Upper lobe of left lung (tissue), 6 donors: ENCODE measurements around the gene C2orf76. TPM values are rescaled to one million over a fixed set of nuclear protein-coding genes. Genes with fewer than 3 reads are reported as not detected.

Experiments
- ATAC-seq, 2 donors: fragments of 200-7000 bp; cut with Tn5 transposase; one replicate each; pipeline ENCODE4 v1.9.1; 2022; ENCODE audit warnings: mild to moderate bottlenecking in 2 of 2, moderate library complexity in 2 of 2; ENCODE audit not compliant: low FRiP score in 2 of 2
- DNase-seq, 2 donors: peaks; one replicate each; pipeline ENCODE4 v3.0.0-alpha.2; 2019 to 2020
- H3K27ac ChIP-seq, 4 donors: fragments of 200-600 bp; sonication (generic); one replicate each; pipeline ENCODE4 v1.5.1; 2016 to 2019
- H3K27me3 ChIP-seq, 4 donors: fragments of 200-600 bp; sonication (generic); one replicate each; pipeline ENCODE4 v1.5.1; 2017 to 2019
- H3K36me3 ChIP-seq, 4 donors: fragments of 200-600 bp; sonication (generic); one replicate each; pipeline ENCODE4 v1.5.1; 2016 to 2019
- H3K4me1 ChIP-seq, 4 donors: fragments of 200-600 bp; sonication (generic); one replicate each; pipeline ENCODE4 v1.5.1; 2018 to 2019
- H3K4me3 ChIP-seq, 4 donors: fragments of 200-600 bp; sonication (generic); one replicate each; pipeline ENCODE4 v1.5.1; 2017 to 2019; ENCODE audit warnings: mild to moderate bottlenecking in 2 of 4, moderate library complexity in 1 of 4
- H3K9me3 ChIP-seq, 4 donors: fragments of 200-600 bp; sonication (generic); one replicate each; pipeline ENCODE4 v1.5.1; 2018 to 2019
- CTCF ChIP-seq, 6 experiments: fragments of 450-650 bp in 4 of 6; fragments of 200-600 bp in 2 of 6; sonication (generic) in 2 of 6; IDR thresholded peaks; one replicate each; pipeline ENCODE4 v1.5.1; 2016 to 2019; ENCODE audit warnings: antibody characterized with exemption in 6 of 6
- EP300 ChIP-seq, 4 donors: sonication (generic); formaldehyde crosslinking; IDR thresholded peaks; one replicate each; pipeline ENCODE4 v1.5.1; 2017; ENCODE audit warnings: antibody characterized with exemption in 4 of 4, control low read depth in 2 of 4
- POLR2A ChIP-seq, 4 donors: fragments of 450-650 bp; IDR thresholded peaks; one replicate each; pipeline ENCODE4 v1.5.1; 2016 to 2017; ENCODE audit warnings: antibody characterized with exemption in 4 of 4, mild to moderate bottlenecking in 2 of 4
- POLR2AphosphoS5 ChIP-seq, 2 donors: sonication (generic); formaldehyde crosslinking; IDR thresholded peaks; one replicate each; pipeline ENCODE4 v1.5.1; 2017; ENCODE audit warnings: antibody characterized with exemption in 2 of 2
- WGBS, 2 donors: methylation state at CpG; one replicate each; pipeline ENCODE4 v1.1.5; 2017 to 2018; 5-methylcytosine and 5-hydroxymethylcytosine counted together
- total RNA-seq, 6 donors: library from RNA; depleted of rRNA in 4 of 6; stranded (reverse); fragments of >200 nt in 4 of 6; gene quantifications; one replicate each; pipeline versions ENCODE4 v1.1.0 to v1.2.1, GENCODE V29; 2016 to 2021
- donor health status: DM: no; HTN: no; CAD: no; lungs with moderate emphysema.
- donor health status: DM: no; HTN: yes; CAD: no; lungs with severe emphysema.

The C2orf76 gene
- total RNA-seq, 6 donors from 2014 or later, result 3.3 to 14.7 (median 6.2) TPM; not detected in 1

DNA sequence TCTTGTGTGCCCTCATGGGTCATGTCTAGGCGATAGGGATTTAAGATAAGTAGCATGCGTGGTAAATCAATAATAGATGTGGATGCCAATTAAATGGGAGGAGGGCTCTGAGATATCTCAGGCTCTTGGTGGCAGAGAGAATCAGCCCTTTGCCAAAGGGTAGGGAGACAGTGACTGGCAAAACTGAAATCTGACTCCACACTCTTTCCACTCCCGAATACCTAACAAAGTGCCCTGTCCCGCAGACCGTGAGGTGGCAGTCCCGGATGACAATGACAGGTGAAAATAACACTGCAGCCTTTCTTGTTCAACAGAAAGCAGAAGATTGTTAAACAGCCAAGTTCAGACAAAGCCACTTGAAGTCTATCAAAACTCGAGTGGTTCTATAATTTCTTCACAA, 47.0 kb downstream of the C2orf76 start:
- Histone ChIP-seq H3K4me3 (no peak overlapping the region), H3K4me1 (no peaks in the 10 kb centered on the region), H3K36me3 (no peaks in the 10 kb centered on the region), H3K9me3 (no peaks in the 10 kb centered on the region), H3K27me3 (no peaks in the 10 kb centered on the region), H3K27ac (no peak overlapping the region)
- no peak for TF ChIP-seq POLR2A (IDR thresholded peaks at IDR 0.05)
- TF ChIP-seq CTCF (IDR thresholded peaks at IDR 0.05), result no peak
- no peak for TF ChIP-seq EP300 (IDR thresholded peaks at IDR 0.05)
- TF ChIP-seq POLR2AphosphoS5 (IDR thresholded peaks at IDR 0.05), result no peak
- DNase-seq (no peak), ATAC-seq (no peak)
- WGBS, 2 donors, result 79 to 88% methylated on average over 7 of the region's 7 CpGs

GRCh38 chr2:119317554-119317953, 49.1 kb downstream of the C2orf76 start:
- H3K4me3 ChIP-seq, result no peak overlapping the region
- H3K4me1 ChIP-seq, result no peaks in the 10 kb centered on the region
- no peak for DNase-seq
- WGBS, 2 donors, result 93 to 100% methylated on average over 1 of the region's 1 CpG
- no peak for TF ChIP-seq POLR2A (IDR thresholded peaks at IDR 0.05)
- TF ChIP-seq CTCF (IDR thresholded peaks at IDR 0.05), result no peak
- TF ChIP-seq POLR2AphosphoS5 (IDR thresholded peaks at IDR 0.05), result no peak
- TF ChIP-seq EP300 (IDR thresholded peaks at IDR 0.05), result no peak
- H3K27ac ChIP-seq, result no peak overlapping the region
- no peaks in the 10 kb centered on the region for H3K9me3 ChIP-seq
- no peaks in the 10 kb centered on the region for H3K27me3 ChIP-seq
- no peak for ATAC-seq
- no peaks in the 10 kb centered on the region for H3K36me3 ChIP-seq

DNA sequence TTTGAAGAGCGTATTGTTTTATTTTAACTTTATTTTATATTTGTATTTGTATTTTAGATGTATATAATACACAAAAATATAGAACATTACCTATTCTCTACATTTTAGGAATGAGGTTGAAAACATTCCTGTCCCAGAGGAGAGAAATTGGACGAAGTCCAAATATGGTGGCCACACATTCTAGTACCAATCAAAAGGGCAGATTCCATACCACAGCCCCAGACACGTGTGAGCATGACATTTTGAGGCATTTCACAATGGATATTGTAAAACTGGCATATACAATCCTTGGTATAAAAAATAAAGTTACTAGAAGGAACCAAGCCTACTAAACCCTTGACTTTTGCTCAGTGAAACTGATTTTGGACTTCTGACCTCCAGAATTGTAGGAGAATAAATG, 50.6 kb downstream of the C2orf76 start:
- H3K4me1 ChIP-seq, result no peaks in the 10 kb centered on the region
- WGBS, 2 donors, result 80 to 84% methylated on average over 3 of the region's 3 CpGs
- H3K36me3 ChIP-seq, result peaks cover 0 to 5% (median 0%) of the 10 kb centered on the region in 4 donors
- H3K4me3 ChIP-seq, result no peak overlapping the region
- no peak for TF ChIP-seq EP300 (IDR thresholded peaks at IDR 0.05)
- TF ChIP-seq POLR2A (IDR thresholded peaks at IDR 0.05), result no peak
- TF ChIP-seq CTCF (IDR thresholded peaks at IDR 0.05), result no peak
- no peak for TF ChIP-seq POLR2AphosphoS5 (IDR thresholded peaks at IDR 0.05)
- H3K27me3 ChIP-seq, result no peaks in the 10 kb centered on the region
- ATAC-seq (no peak), DNase-seq (no peak)
- H3K27ac ChIP-seq, result no peak overlapping the region
- H3K9me3 ChIP-seq, result no peaks in the 10 kb centered on the region

GRCh38 chr2:119315241-119315925, 51.3 kb downstream of the C2orf76 start:
- Histone ChIP-seq H3K27ac (no peak overlapping the region), H3K36me3 (peaks cover 0 to 7% (median 0%) of the 10 kb centered on the region in 4 donors), H3K4me3 (no peak overlapping the region), H3K27me3 (no peaks in the 10 kb centered on the region), H3K9me3 (no peaks in the 10 kb centered on the region), H3K4me1 (no peaks in the 10 kb centered on the region)
- 71 to 91% methylated on average over 4 of the region's 4 CpGs for WGBS, 2 donors
- TF ChIP-seq POLR2AphosphoS5 (IDR thresholded peaks at IDR 0.05) (no peak), CTCF (IDR thresholded peaks at IDR 0.05) (no peak), EP300 (IDR thresholded peaks at IDR 0.05) (no peak), POLR2A (IDR thresholded peaks at IDR 0.05) (no peak)
- no peak for DNase-seq
- no peak for ATAC-seq

GRCh38 chr2:119311831-119312230, 54.8 kb downstream of the C2orf76 start:
- no peak for TF ChIP-seq POLR2AphosphoS5 (IDR thresholded peaks at IDR 0.05)
- TF ChIP-seq EP300 (IDR thresholded peaks at IDR 0.05), result no peak
- TF ChIP-seq POLR2A (IDR thresholded peaks at IDR 0.05), result no peak
- TF ChIP-seq CTCF (IDR thresholded peaks at IDR 0.05), result no peak
- Histone ChIP-seq H3K4me1 (no peaks in the 10 kb centered on the region), H3K27ac (no peak overlapping the region), H3K36me3 (peaks cover 0 to 7% (median 0%) of the 10 kb centered on the region in 4 donors), H3K4me3 (no peak overlapping the region), H3K9me3 (no peaks in the 10 kb centered on the region), H3K27me3 (no peaks in the 10 kb centered on the region)
- 90 to 98% methylated on average over 8 to 9 of the region's 9 CpGs for WGBS, 2 donors
- DNase-seq (no peak), ATAC-seq (no peak)
